ENCODE data around the gene ZNF593OS. TPM values are rescaled to one million over a fixed set of nuclear protein-coding genes. Genes with fewer than 3 reads are reported as not detected.

Gene ZNF593OS
- total and polyA plus RNA-seq, 2 donors (not counting 3 experiments of a cell fraction or from before 2014, with no cell fraction given): not detected

GRCh38 chr1:26121854-26122773 lies 49.5 kb downstream of the ZNF593OS start:
- no TSS peak for BruUV-seq (replicated peaks)
- intact Hi-C loops (cut with micrococcal nuclease): no loop called here
- no peak for DNase-seq (ENCODE audit: low read depth, low spot score)

More at GRCh38 chr1:26121854-26122773, 49.5 kb downstream of the ZNF593OS start:
- CTCF ChIA-PET: interaction anchor here (0.7 to 7.7 kb wide), 5 partner anchors 16 to 113 kb away, joined by 3 to 47 read pairs (median 10); partner anchors contain the start of gene ZNF593
- Histone ChIP-seq H3K4me3 (replicated peaks in 1 of 3; ENCODE audit: insufficient read depth in 1 of 3, low read depth in 1 of 3, low read length in 3 of 3) (no peak overlapping the region), H3K27me3 (ENCODE audit: control insufficient read depth in 2 of 2, insufficient read depth in 2 of 2, low read length in 2 of 2) (no peaks in the 10 kb centered on the region), H3K9me1 (replicated peaks; ENCODE audit: control insufficient read depth, extremely low read depth, insufficient read depth, low read length) (peaks cover 2% of the 10 kb centered on the region), H2AFZ (ENCODE audit: low read depth, low read length) (no peak overlapping the region), H4K20me1 (replicated peaks; ENCODE audit: control insufficient read depth, extremely low read depth, insufficient read depth, low read length) (no peaks in the 10 kb centered on the region), H3K36me3 (ENCODE audit: control insufficient read depth in 2 of 2, extremely low read depth in 1 of 2, insufficient read depth in 2 of 2, low read length in 2 of 2) (peaks cover 0 to 2% of the 10 kb centered on the region in 2 experiments), H3K4me2 (ENCODE audit: insufficient read depth, low read length) (no peak overlapping the region), H3K79me2 (ENCODE audit: control insufficient read depth, insufficient read depth, low read length) (no peaks in the 10 kb centered on the region), H3K9ac (replicated peaks; ENCODE audit: extremely low read depth, insufficient read depth, low read length) (no peak overlapping the region), H3K4me1 (ENCODE audit: control insufficient read depth, extremely low read depth, insufficient read depth, low read length) (peaks cover 10% of the 10 kb centered on the region), H3K9me3 (replicated peaks; ENCODE audit: control insufficient read depth, insufficient read depth, low read length) (no peaks in the 10 kb centered on the region), H3K27ac (ENCODE audit: insufficient read depth, low read depth, low read length) (no peak overlapping the region)
- no peak for FAIRE-seq
- TF ChIP-seq FOS (IDR thresholded peaks at IDR 0.05; ENCODE audit: borderline replicate concordance, insufficient read depth, low read length) (no peak), MYC (IDR thresholded peaks at IDR 0.05; ENCODE audit: low read depth, low read length) (no peak), CTCF (IDR thresholded peaks at IDR 0.05; ENCODE audit: extremely low read depth in 1 of 2, insufficient read depth in 1 of 2, low read depth in 1 of 2, low read length in 2 of 2) (no peak), POLR2A (IDR thresholded peaks at IDR 0.05; ENCODE audit: low read depth, low read length) (no peak), GATA2 (IDR thresholded peaks at IDR 0.05; ENCODE audit: insufficient read depth, insufficient read length, low read depth, low read length) (no peak), POLR2AphosphoS5 (IDR thresholded peaks at IDR 0.05; ENCODE audit: insufficient read depth, low read depth, low read length) (no peak), JUN (IDR thresholded peaks at IDR 0.05; ENCODE audit: borderline replicate concordance, insufficient read depth, insufficient read length, low read depth) (no peak), EZH2 (IDR thresholded peaks at IDR 0.05; ENCODE audit: borderline replicate concordance, low read depth, low read length, severe bottlenecking) (no peak), MAX (IDR thresholded peaks at IDR 0.05; ENCODE audit: insufficient read depth, insufficient read length) (no peak)
- POLR2A ChIA-PET: no interaction called here
- dilution Hi-C loops (cut with MboI; ENCODE audit: extremely low pct_ligation_motif_present, low sequenced_read_pairs): no loop called here

Measured in endothelial cell of umbilical vein (primary cell).